K562 (cell line): ENCODE data around the gene TAS2R9. TPM values are rescaled to one million over a fixed set of nuclear protein-coding genes. Genes with fewer than 3 reads are reported as not detected.

Experiments
- RAD21 ChIP-seq, 2 experiments: fragments of 250-450 bp in 1 of 2; fragments of 450-650 bp in 1 of 2; sonication (Bioruptor Pico) in 1 of 2; formaldehyde crosslinking in 1 of 2; IDR thresholded peaks in 1 of 2; conservative IDR thresholded peaks in 1 of 2; 2 replicates each; pipeline versions ENCODE4 v1.4.0 to v1.8.0; 2020 to 2022; ENCODE audit warnings: mild to moderate bottlenecking in 2 of 2, moderate library complexity in 1 of 2
- REST ChIP-seq, 2 experiments: fragments of 450-650 bp; formaldehyde crosslinking in 1 of 2; IDR thresholded peaks; 2 replicates each; pipeline versions ENCODE4 v1.4.0 to v1.6.1; 2014 to 2020; ENCODE audit warnings: mild to moderate bottlenecking in 2 of 2, borderline replicate concordance in 1 of 2, low read depth in 1 of 2
- ZBTB43 ChIP-seq: sonication (generic); formaldehyde crosslinking; IDR thresholded peaks from 2 replicates; pipeline ENCODE4 v1.8.0; 2023; ENCODE audit warnings: mild to moderate bottlenecking, missing genetic modification reagents
- ZFX ChIP-seq: sonication (generic); formaldehyde crosslinking; IDR thresholded peaks from 2 replicates; pipeline ENCODE4 v1.8.0; 2022; ENCODE audit warnings: mild to moderate bottlenecking, missing genetic modification reagents, moderate library complexity
- polyA plus RNA-seq, 8 experiments: library from polyadenylated mRNA; depleted of rRNA in 4 of 8; stranded (reverse) in 5 of 8; unstranded in 3 of 8; fragments of >200 nt; fragmentation: Nextera tagmentation in 2 of 8; fragmentation: Illumina TruSeq in 1 of 8; extraction: Ambion mirVana in 2 of 8; extraction: Trizol in 1 of 8; gene quantifications; 2 replicates each; pipeline versions ENCODE4 v1.2.1 to v1.2.3, GENCODE V29; 2011 to 2014; ENCODE audit warnings: inconsistent platforms in 1 of 8, missing spikeins in 1 of 8
- total RNA-seq, 7 experiments: library from RNA; depleted of rRNA in 6 of 7; stranded (reverse); fragments of >200 nt in 6 of 7; fragmentation: Illumina TruSeq in 2 of 7; extraction: Trizol in 2 of 7; gene quantifications; 2 replicates each; pipeline versions ENCODE4 v1.2.1 to v1.2.3, GENCODE V29; 2011 to 2021; ENCODE audit warnings: low replicate concordance in 1 of 7

The TAS2R9 gene
- total and polyA plus RNA-seq, 9 of the 15 experiments (the other 6 are each of a cell fraction or from before 2014, with no cell fraction given) = not detected

- TF ChIP-seq REST (IDR thresholded peaks at IDR 0.05; ENCODE audit: borderline replicate concordance) (peak; percentile 58; the same call in 1 of the 2 replicates), REST (CRISPR knock-in tag; IDR thresholded peaks at IDR 0.05; ENCODE audit: low read depth) (no peak), ZBTB43 (CRISPR knock-in tag) (no peak), ZFX (CRISPR knock-in tag) (no peak), RAD21 (CRISPR knock-in tag; conservative IDR thresholded peaks at IDR 0.05 in 1 of 2, IDR thresholded peaks at IDR 0.05 in 1 of 2) (peak; percentile 55 to 78)
These were observed 38.7 kb downstream of the TAS2R9 start (continued) for GRCh38 chr12:10771132-10771733.
